Pancreas (tissue), 10 donors: ENCODE results near the gene TM9SF4. TPM values are rescaled to one million over a fixed set of nuclear protein-coding genes. Genes with fewer than 3 reads are reported as not detected.
"Not testable (repeated sequence)": the region's sequence is repeated elsewhere in the genome, so short reads cannot be mapped to it uniquely, and the experiment has no call there.

Experiments used
- ATAC-seq, 4 donors: fragments of 200-7000 bp; cut with Tn5 transposase; one replicate each; pipeline versions ENCODE4 v1.8.0 to v1.9.1; 2020; ENCODE audit warnings: mild to moderate bottlenecking in 4 of 4, moderate library complexity in 4 of 4
- DNase-seq, 6 donors: peaks; one replicate each; pipeline ENCODE4 v3.0.0-alpha.2; 2020
- FAIRE-seq: peaks from 2 replicates; lab custom pipeline; 2012; peaks lifted over from hg19 to GRCh38; lab: Jason Lieb, UNC
- H3K27ac ChIP-seq, 4 donors: fragments of 200-600 bp; sonication (generic); 1 replicate in 3 of 4; 2 replicates in 1 of 4; pipeline versions ENCODE4 v1.5.0 to v1.8.0; 2020
- H3K27me3 ChIP-seq, 4 donors: fragments of 200-600 bp; one replicate each; pipeline ENCODE4 v1.8.0; 2021
- H3K36me3 ChIP-seq, 3 donors: fragments of 200-600 bp; sonication (generic) in 1 of 3; one replicate each; pipeline versions ENCODE4 v1.5.0 to v1.8.0; 2020 to 2021
- H3K4me1 ChIP-seq, 3 donors: fragments of 200-600 bp; one replicate each; pipeline ENCODE4 v1.8.0; 2021
- H3K4me3 ChIP-seq, 4 donors: fragments of 200-600 bp; sonication (generic) in 2 of 4; one replicate each; pipeline versions ENCODE4 v1.5.0 to v1.8.0; 2020 to 2021
- H3K9me3 ChIP-seq, 4 donors: fragments of 200-600 bp; one replicate each; pipeline ENCODE4 v1.8.0; 2021
- CTCF ChIP-seq, 4 donors: fragments of 200-600 bp; sonication (generic) in 3 of 4; IDR thresholded peaks; one replicate each; pipeline versions ENCODE4 v1.5.0 to v1.8.0; 2021; ENCODE audit warnings: antibody characterized with exemption in 4 of 4
- WGBS, 2 donors: extraction: QIAGEN DNeasy Blood & Tissue Kit; methylation state at CpG; one replicate each; pipeline ENCODE4 v1.1.7; 2013; 5-methylcytosine and 5-hydroxymethylcytosine counted together
- intact Hi-C, 3 donors: fragments of 100-400 bp; cut with DNase I; formaldehyde crosslinking; loops; one replicate each; pipeline versions ENCODE4 v1.11.1 to v1.14.2; 2022
- polyA plus RNA-seq, 2 donors: library from polyadenylated mRNA; stranded (reverse); fragments of 200-250 nt; gene quantifications; one replicate each; pipeline ENCODE4 v1.2.3, GENCODE V29; 2013
- total RNA-seq, 6 donors: library from RNA; stranded (reverse); fragmentation: NEBNext Ultra II Directional in 4 of 6; extraction: Animal tissue kit (Norgen Biotek cat#: 25700) in 4 of 6; gene quantifications; one replicate each; pipeline versions ENCODE4 v1.2.1 to v1.2.4, GENCODE V29; 2021 to 2023
- donor health status: healthy with polysubstance abuse.
- donor health status: DM: no; HTN: no; CAD: no; lungs with moderate emphysema.
- donor health status: DM: no; HTN: no; CAD: no.
- donor health status: control.
- donor health status: control.
- donor health status: Bipolar disorder and iron deficiency.
- donor health status: DM: yes; HTN: yes; CAD: no.
- donor health status: DM: no; HTN: no; CAD: no.
- donor health status: DM: no; HTN: no; CAD: no.
- donor health status: DM: yes; HTN: yes; CAD: no.

TM9SF4 gene
- total and polyA plus RNA-seq, 8 donors: 12.7 to 30.2 (median 20.9) TPM

- Histone ChIP-seq H3K9me3 (no peaks in the 10 kb centered on the region), H3K36me3 (peaks cover 0 to 9% (median 0%) of the 10 kb centered on the region in 3 donors), H3K4me3 (no peak overlapping the region), H3K27me3 (no peaks in the 10 kb centered on the region), H3K4me1 (peaks cover 0 to 18% (median 4%) of the 10 kb centered on the region in 3 donors), H3K27ac (no peak overlapping the region)
- no peak for TF ChIP-seq CTCF (IDR thresholded peaks at IDR 0.05)
- FAIRE-seq (no peak), ATAC-seq (no peak), DNase-seq (no peak)
- 81 to 85% methylated on average over 3 of the region's 3 CpGs for WGBS, 2 donors
- intact Hi-C loops: no loop called here
These were observed 81.9 kb downstream of the TM9SF4 start for GRCh38 chr20:32191422-32191821.

GRCh38 chr20:32191873-32192272, 82.4 kb downstream of the TM9SF4 start:
- FAIRE-seq (no peak), DNase-seq (no peak), ATAC-seq (no peak)
- Histone ChIP-seq H3K4me1 (peaks cover 0 to 18% (median 4%) of the 10 kb centered on the region in 3 donors), H3K27ac (no peak overlapping the region), H3K4me3 (no peak overlapping the region), H3K9me3 (no peaks in the 10 kb centered on the region), H3K27me3 (no peaks in the 10 kb centered on the region), H3K36me3 (peaks cover 0 to 13% (median 4%) of the 10 kb centered on the region in 3 donors)
- intact Hi-C loops: no loop called here
- no peak for TF ChIP-seq CTCF (IDR thresholded peaks at IDR 0.05)

DNA sequence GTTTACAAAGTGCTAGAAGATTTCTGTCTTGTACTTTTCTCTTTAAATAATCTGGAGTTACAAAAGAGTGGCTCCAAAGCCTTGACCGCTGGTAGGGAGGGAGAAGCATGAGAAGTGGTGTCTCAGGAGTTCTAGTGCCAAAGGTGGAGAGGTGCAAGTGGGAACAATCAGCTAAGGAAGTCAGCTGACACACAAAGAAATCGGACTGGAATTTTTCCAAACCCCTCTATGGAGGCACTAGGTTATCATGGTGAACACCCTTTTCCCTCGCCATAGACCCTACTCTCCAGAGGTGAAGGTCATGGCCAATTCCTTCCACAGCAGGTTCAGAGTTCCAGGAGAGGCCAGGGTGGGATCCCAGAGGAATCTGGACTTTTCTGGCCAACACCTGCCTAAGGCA, 83.2 kb downstream of the TM9SF4 start:
- H3K27me3 ChIP-seq: no peaks in the 10 kb centered on the region
- H3K4me3 ChIP-seq: no peak overlapping the region
- H3K9me3 ChIP-seq: no peaks in the 10 kb centered on the region
- DNase-seq: peak in 1 of 6 donors; percentile 9
- FAIRE-seq: no peak
- peaks cover 0 to 18% (median 4%) of the 10 kb centered on the region in 3 donors for H3K4me1 ChIP-seq
- ATAC-seq: no peak
- intact Hi-C loops: no loop called here
- WGBS, 2 donors: 14 to 19% methylated on average over 3 of the region's 3 CpGs
- peaks cover 0 to 20% (median 11%) of the 10 kb centered on the region in 3 donors for H3K36me3 ChIP-seq
- no peak for TF ChIP-seq CTCF (IDR thresholded peaks at IDR 0.05)
- peak overlapping the region in 2 of 4 donors; percentile 13 to 24 for H3K27ac ChIP-seq

- peaks cover 0 to 18% (median 7%) of the 10 kb centered on the region in 3 donors for H3K4me1 ChIP-seq
- FAIRE-seq, DNase-seq, H3K4me3 ChIP-seq, intact Hi-C loops, ATAC-seq, H3K27me3 ChIP-seq, H3K9me3 ChIP-seq: not testable (repeated sequence)
- H3K36me3 ChIP-seq: peaks cover 0 to 26% (median 12%) of the 10 kb centered on the region in 3 donors
- 67 to 74% methylated on average over 5 of the region's 5 CpGs for WGBS, 2 donors
- peak overlapping the region in 2 of 4 donors; percentile 13 to 24 for H3K27ac ChIP-seq
These were observed 83.8 kb downstream of the TM9SF4 start for GRCh38 chr20:32193336-32193735.

GRCh38 chr20:32193996-32194395, 84.5 kb downstream of the TM9SF4 start:
- no peak for DNase-seq
- Histone ChIP-seq H3K4me3 (no peak overlapping the region), H3K36me3 (peaks cover 0 to 33% (median 16%) of the 10 kb centered on the region in 3 donors), H3K4me1 (peaks cover 0 to 18% (median 11%) of the 10 kb centered on the region in 3 donors), H3K9me3 (no peaks in the 10 kb centered on the region), H3K27ac (no peak overlapping the region), H3K27me3 (no peaks in the 10 kb centered on the region)
- no peak for FAIRE-seq
- 80 to 83% methylated on average over 6 of the region's 6 CpGs for WGBS, 2 donors
- TF ChIP-seq CTCF (IDR thresholded peaks at IDR 0.05): no peak
- ATAC-seq: no peak
- intact Hi-C loops: no loop called here
